DOHH2 (cell line): ENCODE results near the gene DBN1.

Source experiments
- CTCF ChIP-seq: fragments of 200-600 bp; sonication (generic); IDR thresholded peaks from one replicate; pipeline ENCODE4 v1.5.1; 2014; ENCODE audit warnings: antibody characterized with exemption, mild to moderate bottlenecking, low read depth, low read length; ENCODE audit not compliant: poor library complexity, severe bottlenecking
- EZH2phosphoT487 ChIP-seq: fragments of 200-600 bp; sonication (generic); IDR thresholded peaks from 2 replicates; pipeline ENCODE4 v1.6.1; 2017; ENCODE audit warnings: borderline replicate concordance, mild to moderate bottlenecking, antibody characterized with exemption, low read length, moderate library complexity, mixed read lengths

DNA sequence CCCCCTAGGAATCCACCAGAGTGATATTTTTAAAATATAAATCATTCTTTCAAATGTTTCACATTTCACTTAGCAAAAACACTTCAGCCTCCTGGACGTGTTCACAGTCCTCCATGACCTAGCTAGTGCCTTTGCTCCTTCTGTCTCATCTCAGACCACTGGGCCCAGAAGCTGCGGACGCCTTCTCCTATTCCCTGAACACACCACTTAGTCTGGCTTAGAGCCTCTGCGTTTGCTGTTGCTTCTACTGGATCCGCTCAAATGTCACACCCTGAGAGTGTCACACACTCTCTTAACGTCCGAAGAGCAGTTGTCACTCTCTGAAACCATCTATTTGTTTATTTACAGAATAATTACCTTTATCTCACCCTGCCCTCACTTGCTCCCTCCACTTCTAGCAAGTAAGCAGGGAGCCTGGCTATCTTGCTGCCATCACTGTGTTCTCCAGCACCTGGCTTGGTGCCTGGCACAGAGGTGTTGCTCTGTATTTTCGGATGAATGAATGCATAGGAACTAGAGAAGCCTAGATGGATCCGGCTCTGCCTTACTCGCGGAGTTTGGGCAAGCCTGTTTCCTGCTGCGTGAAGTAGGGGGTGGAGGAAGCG, 48.1 kb downstream of the DBN1 start:
- no peak for TF ChIP-seq EZH2phosphoT487
- TF ChIP-seq CTCF: no peak
